NCI-H524 treated with DMSO at 0.1 percent for 48 hours (cell line): ENCODE data around the gene MYOCD.

Source experiments
- DNase-seq: peaks from one replicate; lab custom pipeline; 2025; lab: John Stamatoyannopoulos, UW

MYOCD gene

DNA sequence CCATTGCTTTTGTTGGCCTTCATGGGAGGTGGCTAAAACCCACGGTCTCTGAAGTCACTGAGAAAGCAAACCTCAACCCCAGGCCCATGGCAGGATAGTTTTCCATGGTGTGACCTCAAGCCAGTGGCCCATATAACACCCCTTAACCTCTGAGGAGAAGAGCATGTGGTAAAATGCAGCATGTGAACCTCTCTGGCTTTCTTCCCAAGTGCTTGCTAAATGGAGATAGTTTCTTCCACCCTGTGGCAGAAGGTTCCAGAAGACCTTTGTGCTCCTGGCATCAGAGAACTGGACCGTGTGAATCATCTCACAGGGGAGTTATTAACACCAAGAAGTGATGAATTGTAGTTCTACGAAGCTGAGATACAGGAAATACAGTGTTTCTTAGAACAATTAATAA is 47.3 kb downstream of the MYOCD start:
- DNase-seq, result no peak

DNA sequence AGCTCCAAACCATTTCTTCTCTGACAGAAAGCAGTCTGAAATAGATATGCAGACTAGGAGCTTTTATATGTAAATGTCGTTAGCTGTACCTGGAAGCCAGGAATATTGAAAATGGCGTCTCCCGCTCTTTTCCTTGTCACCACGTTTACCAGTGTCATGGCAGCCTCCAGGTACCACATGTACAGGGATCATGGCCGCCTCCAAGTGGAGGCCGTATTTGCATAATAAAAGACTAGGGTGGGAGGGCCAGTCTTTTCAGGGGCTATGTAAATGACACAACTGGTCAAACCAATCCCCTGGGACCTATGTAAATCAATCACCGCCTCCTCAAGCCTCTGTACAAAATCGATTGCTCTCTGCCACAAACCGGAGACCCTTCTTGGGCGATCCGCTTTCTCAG is 54.3 kb downstream of the MYOCD start:
- DNase-seq, result no peak

GRCh38 chr17:12721581-12721980 is 55.9 kb downstream of the MYOCD start:
- no peak for DNase-seq

DNA sequence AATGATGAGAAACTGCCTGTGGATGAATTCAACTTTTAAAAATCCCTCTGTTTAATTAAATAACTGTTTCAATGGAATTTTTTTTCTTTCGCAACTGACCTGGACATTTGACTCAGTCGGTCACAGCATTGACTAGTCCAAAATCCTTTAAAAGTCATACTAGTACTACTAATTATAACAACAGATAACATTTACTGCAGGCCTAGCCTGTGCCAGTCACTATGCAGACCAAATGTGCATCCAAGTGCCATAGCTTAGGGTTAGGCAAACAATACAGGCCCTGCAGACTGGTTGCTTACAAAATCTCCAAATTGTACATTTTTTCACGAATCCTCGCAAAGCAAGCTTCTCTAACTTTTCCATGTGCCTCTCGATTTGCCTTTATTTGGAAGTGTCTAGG is 56.6 kb downstream of the MYOCD start:
- no peak for DNase-seq

DNA sequence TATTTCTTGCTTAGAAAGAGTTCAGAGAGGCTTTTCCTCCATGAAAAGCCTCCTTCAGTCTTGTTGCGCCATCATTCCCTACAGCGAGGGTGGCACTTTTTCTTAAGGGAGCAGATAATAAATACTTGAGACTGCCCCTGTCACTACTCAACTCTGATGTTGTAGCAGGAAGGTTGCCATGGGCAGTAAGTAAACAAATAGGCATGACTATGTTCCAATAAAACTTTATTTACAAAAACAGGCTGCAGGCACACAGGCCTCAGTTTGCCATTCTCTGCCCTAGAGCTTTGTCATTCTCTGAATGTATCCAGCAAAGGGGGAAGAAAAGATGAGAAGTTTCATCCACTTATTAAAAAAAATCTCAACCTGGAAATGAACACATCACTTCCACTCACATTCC is 60.4 kb downstream of the MYOCD start:
- no peak for DNase-seq

GRCh38 chr17:12727076-12727760 is 61.5 kb downstream of the MYOCD start:
- DNase-seq, result no peak

- no peak for DNase-seq
Measured at GRCh38 chr17:12727881-12728280, 62.2 kb downstream of the MYOCD start.

- no peak for DNase-seq
Measured at GRCh38 chr17:12729086-12729485, 63.4 kb downstream of the MYOCD start.

- no peak for DNase-seq
Measured at GRCh38 chr17:12730421-12730820, 64.7 kb downstream of the MYOCD start.

- DNase-seq, result no peak
Measured at GRCh38 chr17:12730931-12731521, 65.3 kb downstream of the MYOCD start.

DNA sequence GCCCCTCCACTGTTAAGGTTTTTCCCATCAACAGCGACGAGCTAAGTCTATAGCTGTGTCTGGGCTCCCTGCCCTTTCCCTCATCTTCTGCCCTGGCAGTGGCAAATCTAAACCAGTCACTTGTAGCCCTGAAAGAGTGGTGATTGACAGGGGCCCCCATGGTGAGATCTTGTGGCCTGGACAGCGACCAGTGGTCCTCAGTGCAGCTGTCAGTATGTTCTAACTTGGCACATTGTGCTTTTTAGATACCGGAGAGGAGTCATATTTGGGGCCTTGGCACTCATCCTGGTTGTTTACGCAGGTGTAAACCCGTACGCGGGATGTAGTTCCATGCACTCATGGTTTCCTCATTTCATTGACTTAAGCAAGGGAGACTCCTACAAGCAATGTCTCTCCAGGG is 66.1 kb downstream of the MYOCD start:
- no peak for DNase-seq

DNA sequence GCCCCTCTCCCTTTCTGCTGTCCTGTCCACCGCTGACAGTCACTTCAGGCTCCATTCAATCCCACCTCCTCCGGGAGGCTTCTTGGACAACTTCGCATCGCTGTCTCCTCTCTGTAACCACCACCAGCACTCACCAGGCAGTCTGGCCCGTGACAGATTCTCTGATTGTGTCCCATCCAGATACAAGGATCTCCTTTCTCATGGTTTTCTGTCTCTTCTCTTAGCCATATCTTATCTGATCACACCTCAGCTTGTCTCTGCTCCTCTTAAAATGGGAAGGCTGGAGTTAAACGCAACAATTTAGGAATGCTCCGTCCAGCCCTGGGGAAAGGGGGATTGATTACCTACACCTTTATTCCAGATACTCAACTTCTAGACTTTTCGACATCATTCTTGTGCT is 66.7 kb downstream of the MYOCD start:
- DNase-seq, result no peak

- DNase-seq, result no peak
Measured at GRCh38 chr17:12734926-12735325, 69.2 kb downstream of the MYOCD start.

- no peak for DNase-seq
Measured at GRCh38 chr17:12735517-12735916, 69.8 kb downstream of the MYOCD start.

DNA sequence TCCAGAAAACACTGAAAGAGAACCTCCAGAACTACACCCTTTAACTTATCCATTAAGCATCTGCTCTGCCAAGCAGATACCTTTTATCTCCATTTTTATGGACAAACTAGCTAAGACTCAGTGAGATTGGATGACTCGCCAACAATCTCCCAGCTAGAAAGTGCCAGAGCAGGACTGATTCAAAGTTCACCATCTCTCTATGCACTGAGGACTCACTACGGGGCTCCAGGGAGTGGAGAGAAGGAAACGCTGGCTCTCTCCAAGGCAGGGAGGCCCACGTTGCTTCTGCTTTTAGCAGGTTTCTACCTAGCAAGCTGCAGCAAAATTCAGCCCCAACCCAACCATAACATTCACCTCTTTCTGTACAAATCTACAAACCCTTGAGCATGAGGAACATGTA is 70.8 kb downstream of the MYOCD start:
- no peak for DNase-seq

- DNase-seq, result no peak
Measured at GRCh38 chr17:12737740-12738469, 72.2 kb downstream of the MYOCD start.

- DNase-seq, result no peak
Measured at GRCh38 chr17:12738624-12739023, 72.9 kb downstream of the MYOCD start.

- no peak for DNase-seq
Measured at GRCh38 chr17:12739500-12739899, 73.8 kb downstream of the MYOCD start.

DNA sequence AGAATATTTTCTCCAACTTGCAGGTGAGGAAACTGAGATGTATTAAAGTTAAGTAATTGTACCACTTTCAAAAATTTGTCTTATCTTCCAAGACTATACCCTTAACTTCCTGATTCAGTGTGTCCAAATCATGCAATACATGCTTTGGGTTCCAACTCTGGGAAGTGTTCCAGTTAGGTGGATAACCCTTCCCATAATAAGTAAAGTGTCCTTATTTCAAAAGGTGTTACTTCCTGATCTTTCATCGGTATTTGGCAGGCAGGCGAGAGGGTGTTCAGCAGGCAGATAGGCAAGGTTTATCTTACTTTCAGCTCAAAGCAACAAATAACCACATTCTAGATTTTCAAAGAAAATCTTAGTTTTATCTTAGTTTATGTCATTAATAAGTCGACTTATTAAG is 77.4 kb downstream of the MYOCD start:
- DNase-seq, result no peak

DNA sequence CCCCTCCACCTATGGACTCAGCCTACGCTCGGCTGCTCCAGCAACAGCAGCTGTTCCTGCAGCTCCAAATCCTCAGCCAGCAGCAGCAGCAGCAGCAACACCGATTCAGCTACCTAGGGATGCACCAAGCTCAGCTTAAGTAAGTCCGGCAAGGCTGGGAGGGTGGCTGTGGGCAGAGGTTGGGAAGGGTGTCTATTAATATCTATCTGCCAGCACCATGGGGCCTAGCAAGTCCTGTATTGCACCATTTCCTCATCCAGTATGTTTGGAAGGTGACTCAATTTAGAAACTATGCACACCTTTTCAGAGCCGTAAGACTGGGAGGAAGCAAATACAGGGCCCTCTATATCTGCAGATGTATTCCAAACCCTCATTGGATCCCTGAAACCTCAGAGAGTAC is 78.6 kb downstream of the MYOCD start:
- no peak for DNase-seq

DNA sequence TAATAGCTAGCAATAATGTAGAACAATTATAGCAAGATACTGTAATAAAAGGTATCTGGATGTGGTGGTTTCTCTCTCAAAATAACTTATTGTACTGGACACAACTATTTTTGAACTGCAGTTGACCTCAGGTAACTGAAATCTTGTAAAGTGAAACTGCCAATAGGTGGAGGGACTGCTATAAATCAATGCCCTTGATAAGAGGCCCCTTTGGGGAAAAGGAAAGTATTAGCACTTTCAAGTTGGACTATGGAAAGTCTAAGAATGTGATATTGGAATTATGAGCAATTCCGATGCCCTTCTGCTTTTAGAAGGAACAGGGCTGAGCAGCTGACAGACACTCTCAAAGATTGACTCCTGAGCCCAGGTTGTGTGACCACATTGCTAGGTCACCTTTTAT is 79.1 kb downstream of the MYOCD start:
- no peak for DNase-seq

DNA sequence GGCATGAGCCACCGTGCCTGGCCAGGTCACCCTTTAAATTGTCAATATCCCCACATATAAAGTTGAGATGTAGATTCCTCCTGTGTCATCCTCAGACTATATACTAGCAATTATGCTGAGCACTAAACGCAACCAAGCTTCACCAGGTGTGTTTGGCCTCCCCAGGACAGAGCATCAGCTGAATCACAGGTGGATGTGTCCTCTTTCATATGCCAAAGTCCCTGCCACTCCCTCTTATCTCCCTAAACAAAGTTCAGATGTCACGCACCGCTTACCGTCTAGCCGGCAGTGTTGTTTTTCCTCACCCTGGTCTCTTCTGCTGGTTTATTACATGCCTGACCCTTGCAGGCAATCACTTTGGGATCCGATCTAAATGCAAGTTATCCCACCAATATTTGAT is 79.8 kb downstream of the MYOCD start:
- DNase-seq, result no peak

GRCh38 chr17:12756786-12757185 is 91.1 kb downstream of the MYOCD start:
- DNase-seq, result no peak

- DNase-seq, result no peak
Measured at GRCh38 chr17:12759090-12759489, 93.4 kb downstream of the MYOCD start.
